ENCODE data around the gene WDR76. TPM values are rescaled to one million over a fixed set of nuclear protein-coding genes. Genes with fewer than 3 reads are reported as not detected.
"Not testable (repeated sequence)": the region's sequence is repeated elsewhere in the genome, so short reads cannot be mapped to it uniquely, and the experiment has no call there.

The WDR76 gene
- total RNA-seq (2014; rRNA removed; shearing (Covaris generic)) = 18.9 and 20.8 TPM in 2 replicates
- polyA plus RNA-seq (2014; cell fraction: nucleus; rRNA removed) = 20.4 and 25.3 TPM in 2 replicates

DNA sequence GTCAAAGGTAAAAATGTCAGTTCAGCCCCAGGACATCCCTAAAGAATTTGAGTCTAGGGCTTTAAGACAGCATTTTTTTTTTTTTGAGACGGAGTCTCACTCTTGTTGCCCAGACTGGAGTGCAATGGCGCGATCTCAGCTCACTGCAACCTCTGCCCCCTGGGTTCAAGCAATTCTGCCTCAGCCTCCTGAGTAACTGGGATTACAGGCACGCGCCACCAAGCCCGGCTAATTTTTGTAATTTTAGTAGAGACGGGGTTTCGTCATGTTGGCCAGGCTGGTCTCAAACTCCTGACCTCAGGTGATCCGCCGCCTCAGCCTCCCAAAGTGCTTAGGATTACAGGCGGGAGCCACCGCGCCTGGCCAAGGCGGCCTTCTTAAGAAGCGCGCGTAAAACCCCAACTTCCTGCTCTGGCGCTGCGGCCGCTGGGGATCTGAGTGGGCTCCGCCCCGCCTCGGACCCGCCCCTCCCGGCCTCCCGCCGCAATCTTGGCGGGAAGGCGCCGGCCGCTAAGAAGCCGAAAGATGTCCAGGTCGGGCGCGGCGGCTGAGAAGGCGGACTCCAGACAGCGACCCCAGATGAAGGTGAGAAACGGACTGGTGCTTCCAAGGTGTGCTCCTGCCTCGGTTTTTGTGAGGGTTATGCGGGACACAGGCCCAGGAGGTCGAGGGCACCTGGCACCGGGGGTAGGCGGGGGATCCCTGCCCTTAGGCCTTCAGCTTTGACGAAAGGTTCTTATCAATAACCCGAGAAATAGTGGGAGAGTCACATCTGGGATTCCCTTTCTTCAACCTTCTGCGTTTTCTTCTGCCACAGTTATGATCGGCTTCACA, at the start of gene WDR76:
WDR76 (plus strand) TSS at position 495 of the 834 bp plus-strand sequence; CDS start at position 526, 31 bp downstream.
- DNase-seq (ENCODE audit: extremely low read depth, low read depth) = peak; percentile 72

- DNase-seq (ENCODE audit: extremely low read depth, low read depth) = peak; percentile 68
These were observed 49.4 kb upstream of the WDR76 start for GRCh38 chr15:43777267-43777914.

DNA sequence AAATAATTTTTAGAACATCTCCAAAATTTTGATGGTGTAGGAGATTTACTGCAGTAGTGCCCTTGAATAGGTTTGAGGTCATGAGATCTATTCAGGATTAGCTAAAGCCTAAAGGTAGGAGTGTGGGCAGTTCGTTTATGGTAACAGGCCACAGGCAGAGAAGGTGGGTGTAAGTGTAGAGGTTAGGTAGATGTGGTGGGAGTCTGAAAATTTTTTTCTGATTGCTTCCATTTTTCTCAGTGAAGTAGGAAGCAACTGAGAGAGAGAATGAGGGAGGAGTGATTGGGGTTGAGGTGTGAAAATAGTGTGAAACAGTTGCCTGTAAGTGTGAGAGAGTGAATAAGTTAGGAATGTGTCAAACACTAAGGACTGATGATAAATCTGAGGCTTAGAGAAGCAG, 47.8 kb upstream of the WDR76 start:
- DNase-seq (ENCODE audit: extremely low read depth, low read depth) = no peak

GRCh38 chr15:43789409-43789808, 37.4 kb upstream of the WDR76 start:
- DNase-seq (ENCODE audit: extremely low read depth, low read depth) = no peak

DNA sequence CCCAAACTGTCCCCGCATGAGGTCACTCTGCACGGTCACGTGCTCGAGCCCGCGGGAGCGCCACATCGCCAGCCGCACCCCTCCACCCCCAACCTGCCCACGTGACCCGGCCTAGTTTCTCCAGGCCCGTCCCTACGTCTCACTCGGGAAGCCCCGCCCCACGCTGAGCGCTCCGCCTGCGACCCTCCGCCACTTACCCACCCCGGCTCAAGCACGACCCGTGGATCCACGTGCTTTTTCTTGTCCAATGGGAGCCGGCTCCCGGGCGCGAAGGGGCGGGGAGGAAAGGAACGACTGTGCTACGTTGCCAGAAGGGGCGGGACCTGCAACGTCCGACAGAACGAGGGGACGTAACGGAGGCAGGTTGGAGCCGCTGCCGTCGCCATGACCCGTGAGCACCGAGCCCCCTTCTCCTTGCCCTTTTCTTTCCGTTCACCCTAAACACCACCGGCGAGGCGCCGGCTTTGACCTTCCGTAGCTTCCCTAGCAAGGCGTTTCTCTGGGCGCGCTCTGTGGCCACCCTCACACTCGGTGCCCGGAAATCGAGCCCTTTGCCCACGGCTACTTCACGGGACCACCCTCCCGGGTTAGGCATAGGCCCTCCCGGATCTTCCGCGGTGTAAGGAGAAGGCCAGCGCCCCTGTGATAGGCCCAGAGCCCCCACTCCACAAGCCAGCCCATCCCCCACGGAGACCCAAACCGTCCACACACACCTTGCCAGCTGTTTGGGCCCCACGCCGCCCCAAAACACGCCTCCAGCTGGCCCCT, 34.6 kb upstream of the WDR76 start, which contains the start of gene SERF2:
SERF2 (plus strand) TSS at position 328 of the 768 bp plus-strand sequence; CDS start at position 385, 57 bp downstream.
- DNase-seq (ENCODE audit: extremely low read depth, low read depth) = peak; percentile 99

- DNase-seq (ENCODE audit: extremely low read depth, low read depth) = no peak
These were observed 33.9 kb upstream of the WDR76 start for GRCh38 chr15:43792761-43793476.

DNA sequence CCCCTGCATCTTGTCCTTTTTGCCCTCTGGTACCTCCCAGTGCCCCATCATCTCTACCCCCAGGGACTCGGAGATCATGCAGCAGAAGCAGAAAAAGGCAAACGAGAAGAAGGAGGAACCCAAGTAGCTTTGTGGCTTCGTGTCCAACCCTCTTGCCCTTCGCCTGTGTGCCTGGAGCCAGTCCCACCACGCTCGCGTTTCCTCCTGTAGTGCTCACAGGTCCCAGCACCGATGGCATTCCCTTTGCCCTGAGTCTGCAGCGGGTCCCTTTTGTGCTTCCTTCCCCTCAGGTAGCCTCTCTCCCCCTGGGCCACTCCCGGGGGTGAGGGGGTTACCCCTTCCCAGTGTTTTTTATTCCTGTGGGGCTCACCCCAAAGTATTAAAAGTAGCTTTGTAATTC, 33.2 kb upstream of the WDR76 start:
- DNase-seq (ENCODE audit: extremely low read depth, low read depth) = no peak

DNA sequence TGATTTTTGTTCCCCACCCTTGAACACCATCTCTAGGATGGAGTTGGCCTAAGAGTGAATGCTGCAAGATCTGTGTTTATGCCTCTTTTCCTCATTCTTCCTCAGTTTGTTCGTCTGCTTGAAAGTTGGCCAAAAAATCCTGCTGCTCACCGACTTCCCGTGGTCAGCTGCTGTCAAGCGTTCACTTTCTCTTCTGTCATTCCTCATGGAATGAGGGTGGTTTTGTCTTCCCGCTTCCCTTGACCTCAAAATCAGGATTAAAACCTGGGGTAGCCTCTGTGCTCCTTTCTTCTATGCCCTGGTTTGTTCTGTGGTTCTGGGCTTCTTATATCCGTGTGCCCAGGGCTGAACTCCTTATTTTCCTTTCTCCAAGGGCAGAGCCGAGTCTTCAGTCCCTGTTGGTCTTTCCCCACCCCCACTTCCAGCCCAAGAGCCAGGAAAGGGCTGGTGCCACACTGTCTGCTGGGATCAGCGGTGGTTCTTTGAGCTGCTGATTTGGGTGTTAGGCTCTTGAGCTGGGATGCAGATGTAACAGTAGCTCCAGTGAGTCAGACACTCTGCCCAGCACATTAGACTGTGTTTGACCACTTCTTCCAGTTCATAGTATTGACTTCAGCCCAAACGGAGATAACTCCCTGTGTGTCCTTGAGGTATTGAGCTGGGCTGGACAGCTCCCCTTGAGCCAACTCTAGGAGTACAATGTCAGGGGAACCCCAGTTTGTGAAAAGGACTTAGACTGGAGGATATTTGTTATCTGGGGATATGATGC, 32.3 kb upstream of the WDR76 start:
- DNase-seq (ENCODE audit: extremely low read depth, low read depth) = no peak

GRCh38 chr15:43795197-43795596, 31.6 kb upstream of the WDR76 start:
- no peak for DNase-seq (ENCODE audit: extremely low read depth, low read depth)

GRCh38 chr15:43795997-43796396, 30.8 kb upstream of the WDR76 start:
- no peak for DNase-seq (ENCODE audit: extremely low read depth, low read depth)

GRCh38 chr15:43796566-43796965, 30.2 kb upstream of the WDR76 start:
- DNase-seq (ENCODE audit: extremely low read depth, low read depth) = no peak

GRCh38 chr15:43799209-43799944, 27.4 kb upstream of the WDR76 start:
- no peak for DNase-seq (ENCODE audit: extremely low read depth, low read depth)

DNA sequence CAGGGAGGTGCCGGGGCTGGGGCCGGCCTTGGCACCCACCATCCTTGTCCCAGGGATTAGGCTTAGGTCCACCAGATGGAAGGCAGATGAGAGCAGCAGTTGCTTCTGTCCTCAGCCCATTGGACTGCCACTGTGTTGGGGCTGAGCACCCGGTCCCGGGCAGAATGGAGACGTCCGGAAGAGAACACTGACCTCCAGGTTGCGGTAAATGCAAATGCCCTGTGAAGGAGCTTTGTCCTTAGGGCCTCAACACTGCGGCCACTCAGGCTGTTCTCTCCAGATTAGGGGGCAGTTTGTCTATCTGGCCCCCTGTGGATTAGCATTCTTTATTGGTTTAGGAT, 26.9 kb upstream of the WDR76 start, which contains the start of gene SERINC4:
SERINC4 (minus strand) TSS at position 276 of the 341 bp plus-strand sequence; CDS start at position 42, 234 bp downstream.
- DNase-seq (ENCODE audit: extremely low read depth, low read depth) = no peak

DNA sequence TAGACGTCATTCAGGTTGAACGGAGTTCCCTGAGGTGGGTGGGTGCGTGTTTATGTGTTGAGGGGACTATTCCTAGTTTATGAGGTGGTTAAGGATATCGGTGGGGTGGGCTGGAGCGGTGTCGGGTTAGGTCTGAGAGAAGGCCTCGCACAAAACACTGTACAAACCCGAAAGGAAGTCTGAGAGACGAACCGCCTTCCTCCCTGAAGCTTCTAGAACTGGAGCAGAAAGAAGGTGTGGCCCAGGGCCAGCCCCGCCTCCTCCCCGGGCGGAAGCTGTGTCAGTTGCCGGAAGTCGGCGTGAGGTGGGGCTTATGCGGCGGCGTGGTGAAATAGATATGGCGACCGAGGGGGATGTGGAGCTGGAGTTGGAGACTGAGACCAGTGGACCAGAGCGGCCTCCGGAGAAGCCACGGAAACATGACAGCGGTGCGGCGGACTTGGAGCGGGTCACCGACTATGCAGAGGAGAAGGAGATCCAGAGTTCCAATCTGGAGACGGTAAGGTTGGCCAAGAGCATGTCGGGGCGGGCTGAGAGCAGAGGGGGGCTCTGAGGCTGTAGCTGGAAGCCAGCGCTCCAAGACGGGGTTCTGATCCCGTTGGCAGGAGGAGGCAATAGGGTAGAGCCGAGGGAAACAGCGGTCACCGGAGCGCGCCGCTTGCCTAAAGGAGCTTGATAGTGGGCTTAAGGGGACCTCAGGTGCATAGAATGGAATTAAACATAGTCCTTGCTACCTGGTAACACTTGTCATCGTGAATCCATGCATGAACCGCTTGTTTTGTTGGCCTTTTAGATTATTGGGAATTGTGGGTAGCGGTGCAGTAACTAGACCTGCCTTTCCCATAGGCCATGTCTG, 26.3 kb upstream of the WDR76 start, which contains the start of gene HYPK:
HYPK (plus strand) TSS at position 314 of the 856 bp plus-strand sequence; CDS start at position 338, 24 bp downstream.
- peak; percentile 79 for DNase-seq (ENCODE audit: extremely low read depth, low read depth)

DNA sequence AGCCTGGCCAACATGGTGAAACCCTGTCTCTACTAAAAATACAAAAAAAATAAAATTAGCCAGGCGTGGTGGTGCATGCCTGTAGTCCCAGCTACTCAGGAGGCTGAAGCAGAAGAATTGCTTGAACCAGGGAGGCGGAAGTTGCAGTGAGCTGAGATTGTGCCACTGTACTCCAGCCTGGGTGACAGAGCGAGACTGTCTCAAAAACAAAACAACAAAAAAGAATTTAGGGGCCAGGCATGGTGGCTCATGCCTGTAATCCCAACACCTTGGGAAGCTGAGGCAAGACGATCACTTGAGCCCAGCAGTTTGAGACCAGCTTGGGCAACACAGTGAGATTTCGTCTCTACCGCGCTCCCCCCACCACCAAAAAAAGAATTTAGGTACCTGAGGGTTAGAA, 24.1 kb upstream of the WDR76 start:
- not testable (repeated sequence) for DNase-seq (ENCODE audit: extremely low read depth, low read depth)

DNA sequence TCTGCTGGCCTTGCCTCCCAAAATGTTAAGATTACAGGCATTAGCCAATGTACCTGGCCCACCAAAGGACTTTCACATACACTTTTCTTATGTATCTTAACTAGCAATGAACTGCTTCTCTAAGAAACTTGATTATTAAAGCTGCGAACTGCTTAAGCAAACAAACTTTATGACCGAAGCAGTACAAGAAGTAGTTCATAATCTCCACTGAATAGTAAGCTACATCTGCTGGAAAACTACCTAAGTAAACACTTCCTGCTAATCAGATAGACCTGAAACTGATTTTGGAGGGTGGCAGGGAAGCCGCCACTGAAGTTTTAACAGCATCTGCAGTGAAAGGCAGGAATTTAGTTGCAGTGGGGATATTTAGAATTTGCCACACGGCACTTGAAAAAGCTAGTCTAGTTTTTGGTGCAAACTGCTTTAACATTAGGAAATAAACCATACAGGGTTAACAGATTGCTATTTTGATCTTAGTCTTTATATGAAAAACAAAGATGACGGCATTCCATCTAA, 18.3 kb upstream of the WDR76 start:
- DNase-seq (ENCODE audit: extremely low read depth, low read depth) = no peak

DNA sequence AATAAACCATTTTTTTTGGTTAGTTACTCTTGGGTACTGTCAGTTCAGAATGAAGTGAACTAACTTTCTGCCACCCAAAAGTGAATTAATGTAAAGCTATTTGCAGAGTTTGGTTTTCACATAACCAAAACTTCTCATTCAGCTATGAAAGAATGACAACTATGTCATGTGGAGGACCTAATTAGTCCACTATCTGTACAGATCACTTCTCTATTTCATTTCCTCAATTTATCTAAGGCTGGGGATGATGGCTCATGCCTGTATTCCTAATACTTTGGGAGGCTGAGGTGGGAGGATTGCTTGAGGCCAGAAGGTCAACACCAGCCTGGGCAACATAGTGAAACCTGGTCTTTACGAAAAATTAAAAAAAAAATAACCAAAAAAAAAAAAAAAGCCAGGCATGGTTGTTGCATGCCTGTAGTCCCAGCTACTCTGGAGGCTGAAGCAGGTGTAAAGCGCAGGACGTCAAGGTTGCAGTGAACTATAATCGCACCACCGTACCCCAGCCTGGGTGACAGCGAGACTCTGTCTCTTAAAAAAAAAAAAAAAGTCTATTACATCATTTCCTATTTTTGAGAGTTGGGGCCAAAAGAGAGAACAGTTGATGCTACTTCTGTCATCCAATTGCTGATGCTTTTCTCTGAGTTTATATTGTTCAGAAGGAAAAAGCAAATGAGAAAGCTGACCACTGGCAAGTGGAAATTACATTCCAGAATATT, 17.7 kb upstream of the WDR76 start:
- no peak for DNase-seq (ENCODE audit: extremely low read depth, low read depth)

All from NCI-H460 (cell line).